Esophagus muscularis mucosa (tissue), 4 donors: Measurements from ENCODE around the gene CCNE1.

Source experiments
- EP300 ChIP-seq: sonication (generic); formaldehyde crosslinking; IDR thresholded peaks from one replicate; pipeline ENCODE4 v1.6.1; 2017; ENCODE audit warnings: antibody characterized with exemption
- POLR2A ChIP-seq: fragments of 450-650 bp; IDR thresholded peaks from one replicate; pipeline ENCODE4 v1.6.1; 2017; ENCODE audit warnings: antibody characterized with exemption, moderate library complexity, mild to moderate bottlenecking, low read depth
- POLR2AphosphoS5 ChIP-seq, 2 donors: sonication (generic); formaldehyde crosslinking; IDR thresholded peaks; one replicate each; pipeline ENCODE4 v1.6.1; 2017; ENCODE audit warnings: antibody characterized with exemption in 2 of 2
- TF ChIP-seq, protein P1 (sequence below), 3 experiments: fragments of 200-600 bp in 2 of 3; fragments of 450-650 bp in 1 of 3; sonication (generic) in 2 of 3; IDR thresholded peaks; one replicate each; pipeline ENCODE4 v1.5.1; 2017 to 2019; ENCODE audit warnings: antibody characterized with exemption in 3 of 3, mild to moderate bottlenecking in 2 of 3, moderate library complexity in 1 of 3

DNA sequence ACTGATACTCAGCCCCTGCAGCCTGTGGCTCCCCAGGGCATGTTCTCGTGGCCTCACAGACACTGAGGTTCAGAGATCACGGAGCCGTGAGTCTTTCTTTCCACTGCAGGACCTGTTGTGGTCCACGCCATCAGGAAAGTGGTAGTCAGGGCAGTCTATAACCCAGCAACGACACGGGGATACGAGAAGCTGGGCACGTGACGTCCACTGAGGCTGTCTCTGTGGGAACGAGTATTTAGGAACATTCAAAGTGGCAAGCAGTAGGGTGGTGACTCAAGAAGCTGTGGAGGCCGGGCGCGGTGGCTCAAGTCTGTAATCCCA is 29.6 kb upstream of the CCNE1 start:
- TF ChIP-seq, protein P1, sequence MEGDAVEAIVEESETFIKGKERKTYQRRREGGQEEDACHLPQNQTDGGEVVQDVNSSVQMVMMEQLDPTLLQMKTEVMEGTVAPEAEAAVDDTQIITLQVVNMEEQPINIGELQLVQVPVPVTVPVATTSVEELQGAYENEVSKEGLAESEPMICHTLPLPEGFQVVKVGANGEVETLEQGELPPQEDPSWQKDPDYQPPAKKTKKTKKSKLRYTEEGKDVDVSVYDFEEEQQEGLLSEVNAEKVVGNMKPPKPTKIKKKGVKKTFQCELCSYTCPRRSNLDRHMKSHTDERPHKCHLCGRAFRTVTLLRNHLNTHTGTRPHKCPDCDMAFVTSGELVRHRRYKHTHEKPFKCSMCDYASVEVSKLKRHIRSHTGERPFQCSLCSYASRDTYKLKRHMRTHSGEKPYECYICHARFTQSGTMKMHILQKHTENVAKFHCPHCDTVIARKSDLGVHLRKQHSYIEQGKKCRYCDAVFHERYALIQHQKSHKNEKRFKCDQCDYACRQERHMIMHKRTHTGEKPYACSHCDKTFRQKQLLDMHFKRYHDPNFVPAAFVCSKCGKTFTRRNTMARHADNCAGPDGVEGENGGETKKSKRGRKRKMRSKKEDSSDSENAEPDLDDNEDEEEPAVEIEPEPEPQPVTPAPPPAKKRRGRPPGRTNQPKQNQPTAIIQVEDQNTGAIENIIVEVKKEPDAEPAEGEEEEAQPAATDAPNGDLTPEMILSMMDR (IDR thresholded peaks at IDR 0.05) = no peak
- TF ChIP-seq POLR2A (no peak), POLR2AphosphoS5 (IDR thresholded peaks at IDR 0.05) (no peak), EP300 (no peak)
